ENCODE measurements around the gene SOCS7. TPM values are rescaled to one million over a fixed set of nuclear protein-coding genes. Genes with fewer than 3 reads are reported as not detected.

Gene SOCS7
- polyA plus RNA-seq, 1 donor: 12.4 TPM

DNA sequence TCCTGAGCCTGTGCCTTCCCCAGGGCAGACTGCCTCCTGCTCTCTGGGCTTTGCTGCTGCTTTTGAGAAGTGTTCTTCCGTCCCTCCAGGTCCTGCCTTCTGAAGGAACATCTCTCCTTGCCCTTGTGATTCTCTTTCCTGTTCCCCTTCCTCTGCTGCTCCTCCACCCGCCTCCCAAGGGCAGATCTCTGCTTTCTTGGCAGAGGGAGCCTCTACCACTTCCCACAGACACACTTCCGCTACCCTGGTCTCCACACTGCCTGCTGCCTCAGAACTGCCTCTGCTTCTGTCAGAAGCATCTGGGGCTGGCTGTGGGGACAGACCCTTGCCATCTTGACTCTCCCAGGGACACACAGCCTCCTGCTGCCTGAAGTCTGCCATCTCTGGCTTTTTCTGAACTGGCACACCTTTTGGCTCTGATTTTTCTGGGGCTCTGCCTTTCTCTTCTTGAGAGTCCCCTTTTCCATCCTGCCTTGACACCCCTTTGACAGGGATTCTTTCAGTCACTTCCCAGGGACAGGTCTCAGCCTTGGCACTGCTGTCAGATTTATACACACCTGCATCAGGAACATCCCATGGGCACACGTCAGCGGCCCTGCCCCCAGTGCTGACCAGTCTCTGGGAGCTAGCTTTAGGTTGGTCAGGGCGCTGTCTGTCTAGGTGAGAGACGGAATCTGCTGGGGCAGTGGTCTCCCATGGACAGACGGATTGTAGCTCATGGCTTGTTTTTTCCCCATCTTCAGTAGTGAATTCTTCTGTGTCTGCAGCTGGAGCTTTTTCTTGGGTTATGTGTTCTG, 24.4 kb upstream of the SOCS7 start:
- peaks cover 4% of the 10 kb centered on the region for H3K36me3 ChIP-seq (ENCODE audit: control insufficient read depth, insufficient read depth, low read length)
- DNase-seq: peak in 1 of 2 donors; percentile 1
- no peaks in the 10 kb centered on the region for H3K9me3 ChIP-seq (ENCODE audit: control insufficient read depth, low read depth, low read length)
- H3K4me1 ChIP-seq (ENCODE audit: control insufficient read depth, insufficient read depth, low read length): peaks cover 29% of the 10 kb centered on the region
- no peak overlapping the region for H3K27ac ChIP-seq (ENCODE audit: low read length)
- no peak overlapping the region for H3K4me3 ChIP-seq (ENCODE audit: low read length)
- 100% methylated on average over 1 of the region's 8 CpGs for WGBS (ENCODE audit: insufficient coverage, low lambda C conversion rate)
- H3K27me3 ChIP-seq (ENCODE audit: control insufficient read depth, insufficient read depth, low read length): no peaks in the 10 kb centered on the region

DNA sequence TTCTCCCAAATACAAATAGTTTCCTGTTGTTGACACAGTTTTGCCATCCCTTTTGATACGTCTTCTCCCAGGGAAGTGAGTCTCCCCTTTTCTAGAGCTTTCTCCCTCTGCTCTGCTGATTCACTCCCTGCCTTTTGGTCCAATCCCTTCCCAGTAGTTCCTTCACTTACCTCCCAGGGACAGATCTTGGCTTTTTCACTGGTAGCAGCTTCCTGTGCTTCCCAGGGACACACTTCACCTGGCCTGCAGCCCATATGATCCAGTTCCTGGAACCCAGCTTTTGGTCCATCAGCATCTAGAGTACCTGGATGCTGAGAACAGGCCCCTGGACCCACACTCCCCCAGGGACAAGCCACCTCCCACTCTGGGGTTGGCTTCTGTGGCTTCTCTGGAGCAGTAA, 23.7 kb upstream of the SOCS7 start:
- H3K9me3 ChIP-seq (ENCODE audit: control insufficient read depth, low read depth, low read length): no peaks in the 10 kb centered on the region
- peak in 1 of 2 donors; percentile 0 for DNase-seq
- H3K4me3 ChIP-seq (ENCODE audit: low read length): no peak overlapping the region
- no peaks in the 10 kb centered on the region for H3K36me3 ChIP-seq (ENCODE audit: control insufficient read depth, insufficient read depth, low read length)
- no peak overlapping the region for H3K27ac ChIP-seq (ENCODE audit: low read length)
- peaks cover 29% of the 10 kb centered on the region for H3K4me1 ChIP-seq (ENCODE audit: control insufficient read depth, insufficient read depth, low read length)
- 100% methylated on average over 1 of the region's 1 CpG for WGBS (ENCODE audit: insufficient coverage, low lambda C conversion rate)
- H3K27me3 ChIP-seq (ENCODE audit: control insufficient read depth, insufficient read depth, low read length): no peaks in the 10 kb centered on the region

DNA sequence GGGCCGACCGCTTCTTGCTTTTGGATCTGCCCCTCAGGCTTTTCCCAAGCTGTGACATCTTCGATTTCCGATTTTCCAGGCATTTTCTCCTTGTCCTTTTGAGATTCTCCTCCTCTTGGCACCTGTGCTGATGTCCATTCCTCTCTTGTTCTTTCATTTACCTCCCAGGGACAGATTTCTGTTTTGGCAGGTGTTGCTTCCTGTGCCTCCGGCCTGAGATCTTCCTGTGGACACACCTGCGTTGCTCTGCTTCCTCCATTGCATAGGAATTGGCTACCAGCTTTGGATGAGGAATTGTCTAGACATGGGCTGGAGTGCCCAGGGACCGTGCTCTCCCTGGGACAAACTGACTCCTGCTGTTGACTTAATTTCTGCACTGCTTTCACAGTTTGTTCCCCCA, 23.0 kb upstream of the SOCS7 start:
- H3K36me3 ChIP-seq (ENCODE audit: control insufficient read depth, insufficient read depth, low read length): no peaks in the 10 kb centered on the region
- 100% methylated on average over 4 of the region's 7 CpGs for WGBS (ENCODE audit: insufficient coverage, low lambda C conversion rate)
- DNase-seq: no peak

DNA sequence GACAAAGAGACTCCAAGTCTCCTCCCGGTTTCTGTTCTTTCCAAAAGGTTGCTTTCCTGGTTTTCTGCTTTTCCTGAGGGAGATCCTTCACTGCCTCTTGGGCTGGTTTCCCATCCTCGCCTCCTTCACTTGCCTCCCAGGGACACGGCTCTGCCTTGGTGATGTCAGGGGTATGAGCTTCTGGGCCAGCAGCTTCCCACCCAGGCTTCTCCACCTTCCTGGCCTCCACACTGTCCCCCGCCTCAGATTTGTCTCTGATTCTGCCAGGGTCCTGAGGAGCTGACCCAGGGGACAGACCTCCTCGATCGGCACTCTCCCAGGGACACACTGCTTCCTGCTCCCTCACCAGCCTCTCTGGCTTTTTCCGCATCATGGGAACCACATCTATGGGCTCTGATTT, 22.4 kb upstream of the SOCS7 start:
- no peaks in the 10 kb centered on the region for H3K36me3 ChIP-seq (ENCODE audit: control insufficient read depth, insufficient read depth, low read length)
- no peak overlapping the region for H3K27ac ChIP-seq (ENCODE audit: low read length)
- no peak for DNase-seq
- WGBS (ENCODE audit: insufficient coverage, low lambda C conversion rate): no CpG with 5 or more reads among the region's 7 CpGs
- H3K9me3 ChIP-seq (ENCODE audit: control insufficient read depth, low read depth, low read length): no peaks in the 10 kb centered on the region
- no peak overlapping the region for H3K4me3 ChIP-seq (ENCODE audit: low read length)
- H3K4me1 ChIP-seq (ENCODE audit: control insufficient read depth, insufficient read depth, low read length): peaks cover 23% of the 10 kb centered on the region
- no peaks in the 10 kb centered on the region for H3K27me3 ChIP-seq (ENCODE audit: control insufficient read depth, insufficient read depth, low read length)

More for the DNA sequence above, 23.0 kb upstream of the SOCS7 start:
- Histone ChIP-seq H3K9me3 (ENCODE audit: control insufficient read depth, low read depth, low read length) (no peaks in the 10 kb centered on the region), H3K27me3 (ENCODE audit: control insufficient read depth, insufficient read depth, low read length) (no peaks in the 10 kb centered on the region), H3K27ac (ENCODE audit: low read length) (no peak overlapping the region), H3K4me1 (ENCODE audit: control insufficient read depth, insufficient read depth, low read length) (peaks cover 29% of the 10 kb centered on the region), H3K4me3 (ENCODE audit: low read length) (no peak overlapping the region)

DNA sequence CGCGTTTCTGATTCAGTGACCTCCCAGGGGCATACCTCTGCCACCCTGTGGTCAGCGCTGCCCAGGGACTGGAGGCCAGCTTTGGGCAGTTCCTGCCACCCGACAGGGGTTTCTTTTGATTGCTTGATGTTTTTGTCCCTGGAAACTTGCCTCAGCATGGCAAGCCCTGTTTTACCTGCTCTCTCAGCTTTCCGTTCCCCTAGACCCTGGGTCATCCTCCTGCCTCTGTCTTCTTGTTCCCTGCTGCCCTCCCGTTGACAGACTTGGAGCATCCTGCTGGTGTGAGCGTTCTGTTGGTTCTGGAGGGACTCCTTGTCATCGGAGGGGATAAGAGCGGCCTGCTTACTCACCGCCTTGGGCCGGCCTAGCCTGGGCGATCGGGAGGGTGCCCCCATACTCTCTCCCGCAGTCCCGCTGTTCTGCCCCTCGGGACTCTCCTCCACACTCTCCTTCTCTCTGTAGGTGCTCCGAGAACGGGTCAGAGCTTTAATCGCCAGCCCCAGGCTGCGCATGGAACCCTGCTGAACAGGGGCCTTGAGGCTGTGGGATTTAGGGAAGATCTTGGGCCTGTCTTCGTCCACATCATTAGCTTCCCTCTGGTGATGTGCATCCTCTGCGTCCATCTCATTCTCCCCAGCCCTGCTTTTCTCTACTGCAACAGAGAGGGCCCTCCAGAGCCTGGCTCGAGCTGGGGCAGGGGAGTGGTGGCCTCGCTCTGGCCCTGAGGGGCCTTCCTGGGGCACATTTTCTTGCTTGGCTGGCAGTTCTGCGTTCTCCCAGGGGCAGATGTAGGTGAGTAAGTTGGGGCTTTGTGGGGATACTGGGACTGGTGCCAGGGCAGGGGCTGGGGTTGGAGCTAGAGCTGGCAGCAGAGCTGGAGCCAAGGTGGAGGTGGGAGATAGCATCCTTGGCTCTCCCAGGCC, 21.6 kb upstream of the SOCS7 start:
- no peak overlapping the region for H3K27ac ChIP-seq (ENCODE audit: low read length)
- H3K4me1 ChIP-seq (ENCODE audit: control insufficient read depth, insufficient read depth, low read length): peaks cover 15% of the 10 kb centered on the region
- no peak overlapping the region for H3K4me3 ChIP-seq (ENCODE audit: low read length)
- DNase-seq: no peak
- H3K9me3 ChIP-seq (ENCODE audit: control insufficient read depth, low read depth, low read length): no peaks in the 10 kb centered on the region
- WGBS (ENCODE audit: insufficient coverage, low lambda C conversion rate): no CpG with 5 or more reads among the region's 25 CpGs
- no peaks in the 10 kb centered on the region for H3K36me3 ChIP-seq (ENCODE audit: control insufficient read depth, insufficient read depth, low read length)
- H3K27me3 ChIP-seq (ENCODE audit: control insufficient read depth, insufficient read depth, low read length): no peaks in the 10 kb centered on the region

DNA sequence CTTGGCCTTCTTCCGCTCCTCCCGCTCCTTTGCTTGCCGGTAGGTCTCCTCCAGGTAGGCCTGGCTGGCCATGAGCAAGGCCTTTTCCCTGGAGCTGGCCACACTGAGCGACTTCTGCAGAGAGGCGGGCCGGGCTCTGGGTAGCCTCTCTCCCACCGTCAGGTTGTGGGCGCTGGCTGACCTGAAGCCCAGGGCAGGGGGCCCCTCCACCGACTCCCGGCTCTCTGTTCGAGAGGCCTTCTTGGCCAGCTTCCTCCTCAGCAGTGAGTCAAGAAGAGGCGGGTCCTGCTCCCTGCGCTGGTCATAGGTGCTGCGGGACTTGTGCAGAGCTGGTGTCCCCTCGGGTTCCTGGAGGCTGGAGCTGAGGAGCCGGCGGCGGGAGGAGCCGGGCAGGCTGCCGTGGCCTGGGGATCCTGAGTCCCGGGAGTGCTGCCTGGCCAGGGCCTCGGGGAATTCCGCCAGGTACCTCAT, 20.7 kb upstream of the SOCS7 start:
- WGBS (ENCODE audit: insufficient coverage, low lambda C conversion rate): no CpG with 5 or more reads among the region's 23 CpGs
- H3K4me1 ChIP-seq (ENCODE audit: control insufficient read depth, insufficient read depth, low read length): peaks cover 6% of the 10 kb centered on the region
- no peak overlapping the region for H3K4me3 ChIP-seq (ENCODE audit: low read length)
- H3K36me3 ChIP-seq (ENCODE audit: control insufficient read depth, insufficient read depth, low read length): no peaks in the 10 kb centered on the region
- DNase-seq: no peak
- no peak overlapping the region for H3K27ac ChIP-seq (ENCODE audit: low read length)
- no peaks in the 10 kb centered on the region for H3K9me3 ChIP-seq (ENCODE audit: control insufficient read depth, low read depth, low read length)
- no peaks in the 10 kb centered on the region for H3K27me3 ChIP-seq (ENCODE audit: control insufficient read depth, insufficient read depth, low read length)

DNA sequence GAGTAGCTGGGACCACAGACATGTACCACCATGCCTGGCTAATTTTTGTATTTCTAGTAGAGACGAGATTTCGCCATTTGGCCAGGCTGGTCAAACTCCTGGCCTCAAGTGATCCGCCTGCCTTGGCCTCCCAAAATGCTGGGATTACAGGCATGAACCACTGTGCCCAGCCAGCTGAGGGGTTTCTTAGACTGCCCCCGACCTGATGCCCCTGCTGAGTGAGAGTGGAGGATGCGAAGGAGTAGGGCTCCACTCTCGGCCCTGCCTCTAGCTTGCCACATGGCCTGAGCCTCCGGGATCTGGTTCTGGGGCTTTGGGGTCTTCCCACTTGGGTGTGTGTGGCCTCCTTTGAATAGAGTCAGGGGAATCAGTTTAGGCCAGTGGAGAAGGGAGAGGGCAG, 18.9 kb upstream of the SOCS7 start:
- no peaks in the 10 kb centered on the region for H3K36me3 ChIP-seq (ENCODE audit: control insufficient read depth, insufficient read depth, low read length)
- H3K27ac ChIP-seq (ENCODE audit: low read length): no peak overlapping the region
- no peaks in the 10 kb centered on the region for H3K9me3 ChIP-seq (ENCODE audit: control insufficient read depth, low read depth, low read length)
- no peaks in the 10 kb centered on the region for H3K27me3 ChIP-seq (ENCODE audit: control insufficient read depth, insufficient read depth, low read length)
- H3K4me3 ChIP-seq (ENCODE audit: low read length): no peak overlapping the region
- WGBS (ENCODE audit: insufficient coverage, low lambda C conversion rate): no CpG with 5 or more reads among the region's 7 CpGs
- DNase-seq: no peak
- no peaks in the 10 kb centered on the region for H3K4me1 ChIP-seq (ENCODE audit: control insufficient read depth, insufficient read depth, low read length)

DNA sequence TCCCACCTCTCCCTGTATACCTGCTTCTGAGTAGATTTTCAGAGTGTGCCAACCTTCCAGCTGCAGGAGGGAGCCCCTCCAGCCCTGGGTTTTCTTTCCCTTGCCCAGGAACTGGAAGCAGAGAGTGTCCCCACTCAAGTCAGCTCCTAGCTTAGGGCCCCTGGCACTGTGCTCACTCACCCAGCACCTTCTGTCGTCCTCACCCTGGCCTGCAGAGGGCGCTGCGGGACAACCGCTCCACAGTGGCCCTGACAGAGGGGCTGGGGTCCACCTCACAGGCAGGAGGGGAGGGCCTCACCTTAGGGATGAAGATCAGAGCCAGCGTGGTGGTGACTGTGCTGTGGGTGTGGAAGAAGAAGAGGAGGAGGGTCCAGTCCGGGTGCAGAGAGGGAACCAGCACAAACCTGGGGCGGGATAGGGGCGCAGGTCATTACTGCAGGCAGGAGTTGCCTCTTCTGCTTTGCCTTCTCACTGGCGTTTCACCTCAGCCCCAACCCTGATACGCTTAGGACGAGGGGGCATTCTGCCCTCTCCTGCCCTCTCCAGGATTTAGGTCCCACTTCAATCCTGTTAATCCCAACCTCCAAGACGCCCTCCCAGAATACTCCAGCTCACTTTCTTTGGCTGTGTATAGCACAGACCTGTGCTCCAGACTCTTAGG, 17.9 kb upstream of the SOCS7 start:
- no peak overlapping the region for H3K27ac ChIP-seq (ENCODE audit: low read length)
- H3K4me3 ChIP-seq (ENCODE audit: low read length): no peak overlapping the region
- H3K9me3 ChIP-seq (ENCODE audit: control insufficient read depth, low read depth, low read length): no peaks in the 10 kb centered on the region
- no peaks in the 10 kb centered on the region for H3K27me3 ChIP-seq (ENCODE audit: control insufficient read depth, insufficient read depth, low read length)
- no peaks in the 10 kb centered on the region for H3K4me1 ChIP-seq (ENCODE audit: control insufficient read depth, insufficient read depth, low read length)
- WGBS (ENCODE audit: insufficient coverage, low lambda C conversion rate): no CpG with 5 or more reads among the region's 12 CpGs
- H3K36me3 ChIP-seq (ENCODE audit: control insufficient read depth, insufficient read depth, low read length): no peaks in the 10 kb centered on the region
- no peak for DNase-seq

DNA sequence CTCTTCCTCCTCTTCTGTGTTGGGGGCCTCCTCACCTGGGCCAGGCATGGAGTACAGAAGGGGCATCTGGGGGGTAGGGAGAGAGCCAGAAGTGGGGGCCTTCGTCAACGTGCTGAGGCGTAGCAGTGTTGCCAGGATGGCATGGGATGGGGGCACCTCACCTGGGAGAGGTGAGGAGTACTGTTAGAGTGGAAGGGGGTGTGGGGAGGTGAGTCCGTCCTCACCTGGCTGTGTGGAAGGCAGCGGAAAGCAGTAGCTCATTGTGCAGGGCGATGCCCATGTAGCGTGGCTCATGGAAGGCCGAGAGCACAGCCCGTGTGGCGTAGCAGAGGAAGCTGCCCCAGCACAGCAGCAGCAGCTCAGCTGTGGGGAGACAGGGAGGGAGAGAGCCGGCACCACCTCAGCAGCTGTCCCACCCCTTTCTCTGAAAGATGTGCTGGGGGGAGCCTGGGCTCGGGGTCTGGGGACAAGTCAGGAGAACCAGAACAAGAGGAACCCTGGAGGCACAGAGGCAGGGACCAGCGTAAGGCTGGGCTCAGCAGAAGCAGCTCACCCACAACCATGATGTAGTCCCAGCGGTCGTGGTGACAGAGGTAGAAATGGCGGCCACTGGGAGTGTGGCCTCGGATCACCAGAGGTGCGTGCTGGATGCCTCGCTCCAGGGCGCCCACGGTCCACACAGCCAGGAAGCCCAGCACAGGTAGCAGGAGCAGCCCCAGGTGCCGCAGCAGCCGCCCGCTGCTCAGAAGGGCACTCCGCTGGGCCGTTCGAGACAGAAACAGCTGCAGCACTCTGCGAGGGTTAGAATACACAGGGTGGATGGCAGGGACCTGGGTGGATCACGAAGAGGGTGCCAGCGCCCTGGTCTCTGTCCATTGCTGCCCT, 16.9 kb upstream of the SOCS7 start:
- Histone ChIP-seq H3K4me3 (ENCODE audit: low read length) (no peak overlapping the region), H3K4me1 (ENCODE audit: control insufficient read depth, insufficient read depth, low read length) (peaks cover 3% of the 10 kb centered on the region), H3K27ac (ENCODE audit: low read length) (no peak overlapping the region), H3K27me3 (ENCODE audit: control insufficient read depth, insufficient read depth, low read length) (no peaks in the 10 kb centered on the region), H3K36me3 (ENCODE audit: control insufficient read depth, insufficient read depth, low read length) (no peaks in the 10 kb centered on the region), H3K9me3 (ENCODE audit: control insufficient read depth, low read depth, low read length) (no peaks in the 10 kb centered on the region)
- WGBS (ENCODE audit: insufficient coverage, low lambda C conversion rate): no CpG with 5 or more reads among the region's 30 CpGs
- DNase-seq: no peak

Measured in large intestine (tissue), 3 donors.